ENCODE data around the gene CALD1. TPM values are rescaled to one million over a fixed set of nuclear protein-coding genes. Genes with fewer than 3 reads are reported as not detected.

Gene CALD1
- total RNA-seq, 4 donors from 2014 or later = 32.3 to 462 (median 98.4) TPM

DNA sequence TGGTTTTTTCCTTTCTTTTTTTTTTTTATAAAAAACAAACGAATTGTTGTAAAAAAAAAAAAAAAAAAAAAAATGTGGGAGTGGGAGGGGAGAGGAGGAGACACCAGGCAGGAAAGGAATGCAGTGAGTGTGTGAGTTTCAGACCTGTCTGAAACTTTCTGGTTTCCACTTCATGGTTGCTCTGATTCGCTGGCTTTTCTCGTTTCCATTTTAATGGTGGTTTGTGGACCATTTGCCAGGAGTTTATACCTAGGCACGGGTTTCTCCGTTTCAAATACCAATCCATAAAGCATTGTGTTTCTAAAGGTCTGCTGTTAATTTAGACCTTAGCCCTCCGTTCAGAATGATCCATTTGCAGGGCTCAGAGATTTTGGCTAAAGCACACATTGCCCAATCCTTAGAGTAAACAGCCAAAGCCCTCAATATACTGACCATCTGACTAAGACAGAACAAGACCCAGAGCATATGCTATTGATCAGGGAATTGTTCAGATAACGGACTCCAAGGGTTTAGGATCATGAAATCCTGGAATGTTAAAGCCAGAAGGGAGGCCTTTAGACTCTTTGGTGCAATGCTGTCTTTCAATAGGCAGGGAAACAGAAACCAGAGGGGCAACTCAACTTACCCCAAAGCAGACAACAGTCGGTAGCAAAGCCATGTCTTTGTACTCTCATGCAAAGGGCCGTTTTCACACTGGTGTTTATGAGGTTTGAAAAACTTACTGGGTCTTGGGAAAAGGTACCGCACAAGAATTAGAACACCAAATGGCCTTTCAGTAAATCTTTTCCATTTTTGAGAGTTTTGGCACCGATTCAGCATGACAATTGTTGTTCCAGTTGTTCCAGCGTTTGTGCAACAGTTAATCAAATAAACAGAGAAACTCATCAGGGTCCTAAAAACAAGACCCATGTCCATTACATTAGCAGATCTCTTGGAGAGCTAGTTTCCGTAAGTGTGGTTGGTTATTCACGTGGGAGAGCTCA, 112.6 kb downstream of the CALD1 start:
- 26 to 36% methylated on average over 13 to 14 of the region's 14 CpGs for WGBS, 2 donors

GRCh38 chr7:134892963-134893362, 113.5 kb downstream of the CALD1 start:
- Histone ChIP-seq H3K4me3 (peak overlapping the region; percentile 43 to 74 (median 56)), H3K27ac (peak overlapping the region; percentile 78 to 88 (median 84)), H3K4me1 (peaks cover 0 to 51% (median 17%) of the 10 kb centered on the region in 3 donors), H3K27me3 (no peaks in the 10 kb centered on the region), H3K9me3 (peaks cover 0 to 17% (median 0%) of the 10 kb centered on the region in 3 donors), H3K36me3 (peaks cover 0 to 8% (median 0%) of the 10 kb centered on the region in 3 donors)
- no peak for DNase-seq
- intact Hi-C loops (cut with DNase I) = no loop called here
- 21 to 44% methylated on average over 3 of the region's 3 CpGs for WGBS, 2 donors
- TF ChIP-seq CTCF (IDR thresholded peaks at IDR 0.05) (no peak), POLR2A (IDR thresholded peaks at IDR 0.05) (no peak)

More for the DNA sequence above, 112.6 kb downstream of the CALD1 start:
- Histone ChIP-seq H3K9me3 (peaks cover 0 to 16% (median 0%) of the 10 kb centered on the region in 3 donors), H3K27me3 (no peaks in the 10 kb centered on the region), H3K27ac (peak overlapping the region; percentile 78 to 88 (median 84)), H3K36me3 (peaks cover 0 to 8% (median 0%) of the 10 kb centered on the region in 3 donors), H3K4me3 (peak overlapping the region; percentile 43 to 74 (median 56)), H3K4me1 (peaks cover 5 to 61% (median 22%) of the 10 kb centered on the region in 3 donors)
- intact Hi-C loops (cut with DNase I) = no loop called here
- TF ChIP-seq CTCF (IDR thresholded peaks at IDR 0.05) (no peak), POLR2A (IDR thresholded peaks at IDR 0.05) (no peak)
- no peak for DNase-seq

DNA sequence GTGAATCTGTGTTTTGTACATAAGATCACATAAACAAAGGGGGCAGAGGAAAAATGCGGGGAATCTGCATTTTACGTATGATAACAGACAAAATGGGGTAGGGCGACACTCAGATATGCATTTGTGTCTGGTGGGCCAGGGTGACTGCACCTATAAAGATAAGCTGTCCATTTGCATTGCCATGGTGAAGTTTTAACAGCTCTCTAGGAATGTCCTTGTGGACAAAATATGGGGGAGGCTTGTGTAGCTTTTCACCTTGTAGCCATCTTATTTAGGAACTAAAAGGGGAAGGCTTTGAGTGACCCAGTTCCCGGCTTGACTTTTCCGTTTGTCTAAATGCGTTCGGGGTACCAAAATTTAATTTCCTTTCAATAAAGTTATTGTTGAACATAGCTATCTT, 114.5 kb downstream of the CALD1 start:
- peaks cover 0 to 49% (median 10%) of the 10 kb centered on the region in 3 donors for H3K4me1 ChIP-seq
- peaks cover 0 to 8% (median 0%) of the 10 kb centered on the region in 3 donors for H3K36me3 ChIP-seq
- H3K27me3 ChIP-seq = no peaks in the 10 kb centered on the region
- no peak for TF ChIP-seq CTCF (IDR thresholded peaks at IDR 0.05)
- TF ChIP-seq POLR2A (IDR thresholded peaks at IDR 0.05) = no peak
- peaks cover 0 to 17% (median 0%) of the 10 kb centered on the region in 3 donors for H3K9me3 ChIP-seq
- peak overlapping the region in 3 of 4 donors; percentile 83 to 88 (median 86) for H3K27ac ChIP-seq
- intact Hi-C loops (cut with DNase I) = no loop called here
- peak overlapping the region in 3 of 4 donors; percentile 55 to 74 (median 58) for H3K4me3 ChIP-seq
- 92 to 96% methylated on average over 7 of the region's 7 CpGs for WGBS, 2 donors
- no peak for DNase-seq

DNA sequence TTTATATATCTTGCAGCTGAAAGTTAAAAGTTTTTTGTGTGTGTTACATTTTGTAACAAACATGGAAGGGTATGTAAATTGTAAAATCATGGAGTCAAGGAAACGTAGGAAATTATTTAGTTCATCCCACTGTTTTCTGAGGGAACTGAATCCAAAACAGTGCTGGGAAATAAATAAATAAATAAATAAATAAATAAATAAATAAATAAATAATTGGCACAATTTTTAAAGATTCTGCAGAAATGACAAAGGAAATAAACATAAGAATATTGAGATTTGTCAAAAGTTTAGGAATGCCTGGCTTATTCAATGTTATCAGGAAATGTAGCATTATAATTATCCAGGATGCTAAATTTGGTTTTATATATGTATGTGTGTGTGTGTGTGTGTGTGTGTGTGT, 115.5 kb downstream of the CALD1 start:
- WGBS, 2 donors = 63 to 81% methylated on average over 1 of the region's 1 CpG
- Histone ChIP-seq H3K27ac (no peak overlapping the region), H3K9me3 (peaks cover 0 to 17% (median 0%) of the 10 kb centered on the region in 3 donors), H3K36me3 (peaks cover 0 to 9% (median 0%) of the 10 kb centered on the region in 3 donors), H3K4me3 (no peak overlapping the region), H3K27me3 (no peaks in the 10 kb centered on the region), H3K4me1 (peaks cover 0 to 56% (median 19%) of the 10 kb centered on the region in 3 donors)
- no peak for TF ChIP-seq POLR2A (IDR thresholded peaks at IDR 0.05)
- TF ChIP-seq CTCF (IDR thresholded peaks at IDR 0.05) = no peak
- no peak for DNase-seq
- intact Hi-C loops (cut with DNase I) = no loop called here

GRCh38 chr7:134896073-134896472, 116.6 kb downstream of the CALD1 start:
- no peaks in the 10 kb centered on the region for H3K27me3 ChIP-seq
- no peak for DNase-seq
- H3K4me1 ChIP-seq = peaks cover 0 to 56% (median 15%) of the 10 kb centered on the region in 3 donors
- peaks cover 0 to 17% (median 0%) of the 10 kb centered on the region in 3 donors for H3K9me3 ChIP-seq
- H3K4me3 ChIP-seq = no peak overlapping the region
- H3K36me3 ChIP-seq = peaks cover 0 to 16% (median 0%) of the 10 kb centered on the region in 3 donors
- H3K27ac ChIP-seq = no peak overlapping the region
- 85 to 95% methylated on average over 4 of the region's 4 CpGs for WGBS, 2 donors
- no peak for TF ChIP-seq CTCF (IDR thresholded peaks at IDR 0.05)
- TF ChIP-seq POLR2A (IDR thresholded peaks at IDR 0.05) = no peak
- intact Hi-C loops (cut with DNase I) = no loop called here
